ENCODE measurements around the gene EHMT1.

EHMT1 gene

GRCh38 chr9:137588891-137589290, 29.9 kb upstream of the EHMT1 start:
- H3K27ac ChIP-seq (replicated peaks), result peak overlapping the region; percentile 65
- no peaks in the 10 kb centered on the region for H3K27me3 ChIP-seq (ENCODE audit: insufficient read depth, poor library complexity, severe bottlenecking)
- DNase-seq (ENCODE audit: low read depth in 1 of 2, low spot score in 1 of 2), result no peak
- peak overlapping the region; percentile 82 for H3K4me3 ChIP-seq (replicated peaks; ENCODE audit: insufficient read depth, low read length)
- no peak for TF ChIP-seq CTCF (IDR thresholded peaks at IDR 0.05; ENCODE audit: insufficient read depth, low read length)
- TF ChIP-seq GABPA (IDR thresholded peaks at IDR 0.05; ENCODE audit: low read depth), result no peak
- TF ChIP-seq POLR2AphosphoS5 (IDR thresholded peaks at IDR 0.05; ENCODE audit: low read depth), result no peak
- no peak for TF ChIP-seq REST (IDR thresholded peaks at IDR 0.05; ENCODE audit: insufficient replicate concordance, low read depth)
- no peak for TF ChIP-seq SPI1 (IDR thresholded peaks at IDR 0.05; ENCODE audit: borderline replicate concordance, low read depth)

- H3K27ac ChIP-seq (replicated peaks), result peak overlapping the region; percentile 65
- no peak for DNase-seq (ENCODE audit: low read depth in 1 of 2, low spot score in 1 of 2)
- TF ChIP-seq POLR2AphosphoS5 (IDR thresholded peaks at IDR 0.05; ENCODE audit: low read depth) (0 out of 2 replicates have a peak, but pooled peaks have one; percentile 28), REST (IDR thresholded peaks at IDR 0.05; ENCODE audit: insufficient replicate concordance, low read depth) (no peak)
These were observed 29.2 kb upstream of the EHMT1 start for GRCh38 chr9:137589441-137590122.

GRCh38 chr9:137590123-137590468, 28.7 kb upstream of the EHMT1 start:
- Histone ChIP-seq H3K27ac (replicated peaks) (no peak overlapping the region), H3K4me3 (replicated peaks; ENCODE audit: insufficient read depth, low read length) (peak overlapping the region; percentile 82), H3K27me3 (ENCODE audit: insufficient read depth, poor library complexity, severe bottlenecking) (no peaks in the 10 kb centered on the region)
- DNase-seq (ENCODE audit: low read depth in 1 of 2, low spot score in 1 of 2), result no peak
- TF ChIP-seq GABPA (IDR thresholded peaks at IDR 0.05; ENCODE audit: low read depth) (no peak), CTCF (IDR thresholded peaks at IDR 0.05; ENCODE audit: insufficient read depth, low read length) (no peak), SPI1 (IDR thresholded peaks at IDR 0.05; ENCODE audit: borderline replicate concordance, low read depth) (no peak), REST (IDR thresholded peaks at IDR 0.05; ENCODE audit: insufficient replicate concordance, low read depth) (no peak), POLR2AphosphoS5 (IDR thresholded peaks at IDR 0.05; ENCODE audit: low read depth) (no peak)

More at GRCh38 chr9:137589441-137590122, 29.2 kb upstream of the EHMT1 start:
- Histone ChIP-seq H3K27me3 (ENCODE audit: insufficient read depth, poor library complexity, severe bottlenecking) (no peaks in the 10 kb centered on the region), H3K4me3 (replicated peaks; ENCODE audit: insufficient read depth, low read length) (peak overlapping the region; percentile 82)
